HG02610 (cell line): ENCODE measurements around the gene NCL.
"Not testable (repeated sequence)": the region's sequence is repeated elsewhere in the genome, so short reads cannot be mapped to it uniquely, and the experiment has no call there.

ENCODE experiments used
- ATAC-seq: cut with Tn5 transposase; IDR thresholded peaks from one replicate; pipeline ENCODE4 v1.9.1; 2021; ENCODE audit warnings: mild to moderate bottlenecking, moderate library complexity; ENCODE audit not compliant: unreplicated experiment

Gene NCL

GRCh38 chr2:231431606-231432005 lies 32.7 kb downstream of the NCL start:
- ATAC-seq, result no peak

GRCh38 chr2:231430437-231430836 lies 33.8 kb downstream of the NCL start:
- not testable (repeated sequence) for ATAC-seq

- no peak for ATAC-seq
Measured at GRCh38 chr2:231429901-231430300, 34.4 kb downstream of the NCL start.

- no peak for ATAC-seq
Measured at GRCh38 chr2:231429152-231429551, 35.1 kb downstream of the NCL start.

GRCh38 chr2:231427116-231427515 lies 37.2 kb downstream of the NCL start:
- no peak for ATAC-seq

- ATAC-seq, result peak; percentile 69
Measured at GRCh38 chr2:231425811-231426703, 38.2 kb downstream of the NCL start.

- no peak for ATAC-seq
Measured at GRCh38 chr2:231425291-231425810, 38.9 kb downstream of the NCL start.

GRCh38 chr2:231423176-231423575 lies 41.1 kb downstream of the NCL start:
- ATAC-seq, result no peak

GRCh38 chr2:231422056-231422455 lies 42.2 kb downstream of the NCL start:
- ATAC-seq, result no peak

GRCh38 chr2:231421051-231421580 lies 43.2 kb downstream of the NCL start:
- no peak for ATAC-seq

- ATAC-seq, result no peak
Measured at GRCh38 chr2:231418820-231419640, 45.3 kb downstream of the NCL start.

GRCh38 chr2:231415029-231415428 lies 49.3 kb downstream of the NCL start:
- no peak for ATAC-seq

- ATAC-seq, result no peak
Measured at GRCh38 chr2:231413921-231414476, 50.3 kb downstream of the NCL start.

GRCh38 chr2:231413456-231413855 lies 50.8 kb downstream of the NCL start:
- ATAC-seq, result no peak

GRCh38 chr2:231412618-231412963 lies 51.7 kb downstream of the NCL start:
- no peak for ATAC-seq

GRCh38 chr2:231411831-231412617 lies 52.3 kb downstream of the NCL start:
- ATAC-seq, result peak; percentile 98

GRCh38 chr2:231411237-231411636 lies 53.0 kb downstream of the NCL start:
- no peak for ATAC-seq

GRCh38 chr2:231410293-231411004 lies 53.8 kb downstream of the NCL start:
- no peak for ATAC-seq

- ATAC-seq, result no peak
Measured at GRCh38 chr2:231409776-231410175, 54.5 kb downstream of the NCL start.

- ATAC-seq, result not testable (repeated sequence)
Measured at GRCh38 chr2:231408304-231408703, 56.0 kb downstream of the NCL start.
